RWPE2 (cell line): Measurements from ENCODE around the gene SEMA3G.

Experiments
- ATAC-seq: fragments of 200-7000 bp; cut with Tn5 transposase; 3 replicates; pipeline ENCODE4 v1.9.1; 2021; ENCODE audit warnings: low read depth
- DNase-seq: peaks from one replicate; pipeline ENCODE4 v3.0.0-alpha.2; 2020; ENCODE audit warnings: low spot score
- H3K27ac ChIP-seq: fragments of 450-650 bp; 2 replicates; pipeline ENCODE4 v1.5.1; 2017; ENCODE audit warnings: mild to moderate bottlenecking; ENCODE audit not compliant: poor library complexity, severe bottlenecking
- H3K27me3 ChIP-seq: fragments of 250-450 bp; sonication (Bioruptor Pico); 2 replicates; pipeline ENCODE4 v1.5.1; 2021; ENCODE audit warnings: mild to moderate bottlenecking, moderate library complexity; ENCODE audit not compliant: insufficient read depth, poor library complexity, severe bottlenecking
- H3K36me3 ChIP-seq: fragments of 250-450 bp; sonication (Bioruptor Pico); 2 replicates; pipeline ENCODE4 v1.5.1; 2020; ENCODE audit warnings: low read depth, mild to moderate bottlenecking, moderate library complexity
- H3K4me1 ChIP-seq: fragments of 250-450 bp; sonication (Bioruptor Pico); 2 replicates; pipeline ENCODE4 v1.5.1; 2021; ENCODE audit warnings: mild to moderate bottlenecking, moderate library complexity; ENCODE audit not compliant: insufficient read depth, poor library complexity, severe bottlenecking
- H3K4me3 ChIP-seq: fragments of 250-450 bp; sonication (Bioruptor Pico); 2 replicates; pipeline ENCODE4 v1.5.1; 2021; ENCODE audit warnings: mild to moderate bottlenecking, moderate library complexity; ENCODE audit not compliant: severe bottlenecking
- H3K9me3 ChIP-seq: fragments of 250-450 bp; sonication (Bioruptor Pico); 2 replicates; pipeline ENCODE4 v1.5.1; 2021; ENCODE audit warnings: mild to moderate bottlenecking, moderate library complexity; ENCODE audit not compliant: severe bottlenecking
- TF ChIP-seq, protein P1 (sequence below): fragments of 450-650 bp; IDR thresholded peaks from one replicate; pipeline ENCODE4 v1.5.1; 2017; ENCODE audit warnings: mild to moderate bottlenecking, moderate library complexity; ENCODE audit not compliant: poor library complexity, severe bottlenecking

Gene SEMA3G

DNA sequence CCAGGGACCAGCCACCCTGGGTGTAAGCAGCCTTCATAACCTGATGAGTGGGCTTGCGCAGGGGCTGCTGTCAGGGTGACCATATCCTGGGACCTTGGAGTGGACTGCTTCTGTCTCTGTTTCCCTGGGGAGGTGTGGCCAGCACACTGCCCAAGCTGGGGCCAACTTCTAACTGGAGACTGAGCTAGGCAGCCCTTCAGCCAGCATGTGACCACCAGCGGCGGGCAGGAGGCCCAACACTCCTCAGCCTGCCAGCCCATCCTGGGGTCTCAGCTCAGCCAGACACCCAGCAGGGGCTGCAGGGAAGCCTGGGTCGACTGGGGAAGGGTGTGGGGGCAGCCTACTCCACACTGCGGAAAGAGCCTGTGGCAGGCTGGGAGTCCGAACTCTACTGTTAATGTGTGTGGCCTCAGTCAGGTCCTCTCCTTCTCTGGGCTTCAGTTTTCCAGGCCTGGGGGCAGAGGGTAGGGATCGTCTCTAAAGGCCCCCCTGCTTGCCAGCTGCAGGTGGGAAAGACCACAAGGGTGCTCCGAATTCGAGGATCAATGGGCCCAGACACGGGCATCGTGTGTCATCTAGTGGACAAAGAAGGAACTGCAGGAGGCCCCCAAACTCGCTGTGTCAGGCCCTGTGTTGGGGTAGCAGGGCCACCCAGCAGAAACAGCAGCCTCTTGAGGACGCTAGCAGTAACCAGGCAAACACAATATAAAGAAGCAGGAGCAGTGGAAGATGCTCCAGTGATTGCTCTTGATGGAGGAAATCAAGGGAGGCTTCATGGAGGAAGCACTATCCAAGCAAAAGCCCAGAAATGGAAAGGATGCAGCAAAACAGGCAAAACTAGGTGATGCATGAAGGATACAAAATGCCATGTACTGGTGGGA, 2.0 kb upstream of the SEMA3G start:
- no peaks in the 10 kb centered on the region for H3K27me3 ChIP-seq
- DNase-seq = no peak
- no peaks in the 10 kb centered on the region for H3K36me3 ChIP-seq
- ATAC-seq = peak; percentile 41; the same call in 2 of the 3 replicates
- TF ChIP-seq, protein P1, sequence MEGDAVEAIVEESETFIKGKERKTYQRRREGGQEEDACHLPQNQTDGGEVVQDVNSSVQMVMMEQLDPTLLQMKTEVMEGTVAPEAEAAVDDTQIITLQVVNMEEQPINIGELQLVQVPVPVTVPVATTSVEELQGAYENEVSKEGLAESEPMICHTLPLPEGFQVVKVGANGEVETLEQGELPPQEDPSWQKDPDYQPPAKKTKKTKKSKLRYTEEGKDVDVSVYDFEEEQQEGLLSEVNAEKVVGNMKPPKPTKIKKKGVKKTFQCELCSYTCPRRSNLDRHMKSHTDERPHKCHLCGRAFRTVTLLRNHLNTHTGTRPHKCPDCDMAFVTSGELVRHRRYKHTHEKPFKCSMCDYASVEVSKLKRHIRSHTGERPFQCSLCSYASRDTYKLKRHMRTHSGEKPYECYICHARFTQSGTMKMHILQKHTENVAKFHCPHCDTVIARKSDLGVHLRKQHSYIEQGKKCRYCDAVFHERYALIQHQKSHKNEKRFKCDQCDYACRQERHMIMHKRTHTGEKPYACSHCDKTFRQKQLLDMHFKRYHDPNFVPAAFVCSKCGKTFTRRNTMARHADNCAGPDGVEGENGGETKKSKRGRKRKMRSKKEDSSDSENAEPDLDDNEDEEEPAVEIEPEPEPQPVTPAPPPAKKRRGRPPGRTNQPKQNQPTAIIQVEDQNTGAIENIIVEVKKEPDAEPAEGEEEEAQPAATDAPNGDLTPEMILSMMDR = peak; percentile 97
- no peak overlapping the region for H3K4me3 ChIP-seq
- H3K27ac ChIP-seq = no peak overlapping the region
- no peaks in the 10 kb centered on the region for H3K9me3 ChIP-seq
- no peaks in the 10 kb centered on the region for H3K4me1 ChIP-seq

DNA sequence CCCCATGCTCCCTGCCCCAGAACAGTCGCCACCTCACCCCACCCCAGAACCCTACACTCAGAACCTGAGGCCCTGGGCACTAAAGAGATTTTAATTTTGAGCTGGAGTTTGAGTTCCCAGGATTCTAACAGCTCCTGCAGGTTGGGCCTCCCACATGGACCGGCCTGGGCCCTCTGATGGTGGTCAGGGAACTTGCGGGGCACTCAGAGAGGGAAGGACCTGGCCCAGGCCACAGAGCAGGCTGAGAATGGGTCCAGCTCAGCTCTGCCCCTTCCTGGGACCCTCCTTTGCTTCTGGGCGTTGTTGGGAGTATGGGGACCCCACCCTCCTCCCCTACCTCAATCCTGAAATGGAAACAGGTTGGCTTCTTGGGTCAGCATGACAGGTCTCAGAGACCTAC, 1.1 kb upstream of the SEMA3G start:
- no peak for DNase-seq
- TF ChIP-seq, protein P1 = no peak
- H3K4me3 ChIP-seq = no peak overlapping the region

DNA sequence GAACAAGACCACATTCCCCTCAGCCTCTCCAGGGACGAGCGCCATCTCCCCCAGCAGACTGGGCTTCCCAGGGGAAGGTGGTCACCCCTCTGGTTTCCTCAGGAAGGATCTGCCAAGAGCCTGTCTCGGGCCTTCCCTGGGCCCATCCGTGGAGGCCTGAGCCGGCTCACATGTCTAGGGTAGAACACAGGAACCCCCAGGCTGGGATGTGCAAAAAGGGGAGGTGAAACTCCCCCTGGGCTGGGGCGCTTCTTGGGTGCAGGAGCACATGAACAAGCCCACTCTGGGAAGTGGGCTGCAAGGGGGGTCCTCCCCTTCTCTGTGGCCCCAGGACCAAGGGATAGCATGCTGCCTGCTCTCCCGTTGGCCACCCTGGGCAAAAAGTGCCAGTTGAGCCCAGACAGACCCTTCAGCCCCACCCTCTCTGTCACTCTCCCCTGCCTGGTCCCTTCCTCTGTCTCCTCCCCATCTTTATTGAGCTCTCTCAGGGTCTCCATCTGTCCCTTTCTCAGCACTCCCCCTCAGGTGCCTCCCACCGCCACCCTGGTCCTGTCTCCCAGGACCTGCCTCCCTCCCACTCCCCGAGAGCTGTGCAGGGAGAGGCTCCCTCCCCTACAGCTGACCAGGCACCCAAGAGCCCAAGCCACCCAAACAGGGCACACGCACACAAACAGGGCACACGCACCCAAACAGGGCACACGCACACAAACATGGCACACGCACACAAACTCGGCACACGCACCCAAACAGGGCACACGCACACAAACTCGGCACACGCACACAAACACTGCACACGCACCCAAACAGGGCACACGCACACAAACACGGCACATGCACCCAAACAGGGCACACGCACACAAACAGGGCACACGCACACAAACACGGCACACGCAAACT, 864 bp downstream of the SEMA3G start:
- no peak for ATAC-seq
- no peaks in the 10 kb centered on the region for H3K9me3 ChIP-seq
- DNase-seq = no peak
- TF ChIP-seq, protein P1 = no peak
- no peaks in the 10 kb centered on the region for H3K27me3 ChIP-seq
- H3K36me3 ChIP-seq = no peaks in the 10 kb centered on the region
- no peak overlapping the region for H3K27ac ChIP-seq
- no peaks in the 10 kb centered on the region for H3K4me1 ChIP-seq
- no peak overlapping the region for H3K4me3 ChIP-seq

More for the DNA sequence above, 1.1 kb upstream of the SEMA3G start:
- ATAC-seq = no peak
- no peaks in the 10 kb centered on the region for H3K4me1 ChIP-seq
- no peak overlapping the region for H3K27ac ChIP-seq
- H3K27me3 ChIP-seq = no peaks in the 10 kb centered on the region
- no peaks in the 10 kb centered on the region for H3K9me3 ChIP-seq
- H3K36me3 ChIP-seq = no peaks in the 10 kb centered on the region

DNA sequence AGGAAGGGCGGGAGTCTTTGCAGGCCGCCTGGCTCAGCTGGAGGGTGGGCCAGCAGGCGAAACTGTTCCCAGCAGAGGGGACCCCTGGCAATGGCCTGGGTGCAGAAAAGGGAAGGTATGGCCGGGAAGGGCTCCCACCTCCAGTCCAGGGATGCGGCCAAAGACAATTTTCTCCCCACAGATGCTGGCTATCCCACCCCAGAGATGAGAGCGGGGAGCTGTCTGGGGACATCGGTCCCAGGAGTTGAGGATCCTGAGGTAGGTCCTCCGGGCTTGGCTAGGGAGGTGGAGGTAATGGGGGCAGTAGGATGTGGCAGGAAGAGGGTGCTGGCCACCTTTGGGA, 1.7 kb downstream of the SEMA3G start:
- Histone ChIP-seq H3K4me3 (no peak overlapping the region), H3K27me3 (no peaks in the 10 kb centered on the region), H3K4me1 (no peaks in the 10 kb centered on the region), H3K36me3 (no peaks in the 10 kb centered on the region), H3K9me3 (no peaks in the 10 kb centered on the region), H3K27ac (no peak overlapping the region)
- ATAC-seq (no peak), DNase-seq (no peak)
- TF ChIP-seq, protein P1 = no peak
